Stimulated activated naive CD8-positive, alpha-beta T cell treated with anti-CD3 and anti-CD28 coated beads, Interleukin-15, Interleukin-2, amounts not matched to agents 100 U/mL and 50 U/mL, for 24 hours (primary cell): ENCODE data around the gene PTGR2.
"Not testable (repeated sequence)": the region's sequence is repeated elsewhere in the genome, so short reads cannot be mapped to it uniquely, and the experiment has no call there.

Experiments used
- ATAC-seq: fragments of 150-1000 bp; cut with Tn5 transposase; one replicate; pipeline ENCODE4 v1.10.0; 2021
- DNase-seq: peaks from one replicate; pipeline ENCODE4 v3.0.0; 2021

The PTGR2 gene

GRCh38 chr14:73851567-73852382 lies at the start of gene PTGR2:
Gene PTGR2, plus strand, starts transcription at chr14:73851831. Its CDS starts 7,032 bp downstream, at chr14:73858863.
- ATAC-seq, result peak; percentile 94
- peak; percentile 92 for DNase-seq

DNA sequence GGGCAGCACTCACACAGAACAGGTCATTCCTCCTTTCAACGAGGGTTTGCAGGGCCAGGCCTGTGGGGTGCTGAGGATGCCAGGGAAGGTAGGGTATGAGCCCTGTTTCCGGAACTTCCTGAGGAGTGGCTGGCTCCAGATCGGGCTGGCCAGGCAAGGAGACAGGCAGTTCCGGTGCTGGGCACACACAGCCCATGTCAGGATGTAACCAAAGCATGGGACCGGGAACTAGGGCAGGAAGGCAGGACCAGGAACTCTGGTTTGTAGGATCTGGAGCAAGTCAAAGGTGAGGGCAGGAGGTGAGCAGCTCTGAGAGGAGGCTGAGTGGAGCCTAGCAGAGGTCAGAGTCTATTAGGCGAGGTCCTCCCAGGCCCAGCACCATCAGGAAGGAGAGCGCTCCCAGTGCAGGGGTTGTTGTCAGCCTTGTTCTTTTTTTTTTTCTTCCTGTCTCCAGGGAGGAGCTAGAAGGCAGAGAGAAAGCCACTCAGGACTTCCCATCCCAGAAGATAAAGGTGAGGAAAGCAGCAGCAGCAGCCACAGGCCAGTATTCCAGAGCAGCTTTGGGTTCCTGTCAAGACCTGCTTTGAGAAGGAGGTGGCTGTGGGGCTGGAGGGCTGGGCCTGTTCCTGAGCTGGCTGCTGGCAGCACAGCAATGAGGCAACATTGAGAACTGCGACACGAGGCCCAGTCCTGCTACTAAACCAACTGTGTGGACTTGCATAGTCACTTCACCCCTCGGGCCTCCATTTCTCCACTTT lies 49.0 kb upstream of the PTGR2 start:
- ATAC-seq, result peak; percentile 32
- no peak for DNase-seq

GRCh38 chr14:73804636-73805035 lies 47.0 kb upstream of the PTGR2 start:
- no peak for ATAC-seq
- DNase-seq, result no peak

DNA sequence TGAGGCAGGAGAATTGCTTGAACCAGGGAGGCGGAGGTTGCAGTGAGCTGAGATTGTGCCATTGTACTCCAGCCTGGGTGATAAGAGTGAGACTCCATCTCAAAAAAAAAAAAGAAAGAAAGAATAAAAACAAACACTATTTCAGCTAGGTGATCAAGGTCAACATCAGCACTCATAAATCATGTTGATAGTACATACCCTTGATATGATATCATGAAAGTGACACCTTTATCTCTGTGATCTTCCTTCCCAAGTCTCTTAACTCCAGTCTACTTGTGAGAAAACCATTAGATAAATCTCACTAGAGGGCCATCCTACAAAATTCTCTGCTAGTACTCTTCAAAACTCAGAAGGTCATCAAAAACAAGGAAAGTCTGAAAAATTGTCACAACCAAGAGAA lies 44.2 kb upstream of the PTGR2 start:
- no peak for ATAC-seq
- no peak for DNase-seq

DNA sequence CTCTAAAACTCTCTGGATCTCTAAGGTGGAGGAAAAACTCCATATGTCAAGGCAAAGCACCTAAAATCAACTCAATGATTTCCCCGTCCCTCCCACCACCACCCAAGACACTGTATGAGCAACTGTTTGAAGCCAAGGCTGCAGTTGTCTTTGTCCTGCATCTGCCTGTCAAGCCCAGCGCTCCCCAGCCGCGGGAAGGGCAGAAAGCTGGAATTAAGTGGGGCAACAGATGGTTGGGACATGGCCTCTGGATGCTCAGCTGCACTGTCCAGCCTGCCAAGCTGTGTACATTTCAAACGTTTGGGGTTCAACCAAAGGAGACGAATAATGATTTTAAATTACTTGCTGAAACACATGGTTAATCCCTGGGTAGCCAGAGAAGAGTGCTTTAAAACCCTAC lies 42.2 kb upstream of the PTGR2 start:
- no peak for DNase-seq
- ATAC-seq, result no peak

DNA sequence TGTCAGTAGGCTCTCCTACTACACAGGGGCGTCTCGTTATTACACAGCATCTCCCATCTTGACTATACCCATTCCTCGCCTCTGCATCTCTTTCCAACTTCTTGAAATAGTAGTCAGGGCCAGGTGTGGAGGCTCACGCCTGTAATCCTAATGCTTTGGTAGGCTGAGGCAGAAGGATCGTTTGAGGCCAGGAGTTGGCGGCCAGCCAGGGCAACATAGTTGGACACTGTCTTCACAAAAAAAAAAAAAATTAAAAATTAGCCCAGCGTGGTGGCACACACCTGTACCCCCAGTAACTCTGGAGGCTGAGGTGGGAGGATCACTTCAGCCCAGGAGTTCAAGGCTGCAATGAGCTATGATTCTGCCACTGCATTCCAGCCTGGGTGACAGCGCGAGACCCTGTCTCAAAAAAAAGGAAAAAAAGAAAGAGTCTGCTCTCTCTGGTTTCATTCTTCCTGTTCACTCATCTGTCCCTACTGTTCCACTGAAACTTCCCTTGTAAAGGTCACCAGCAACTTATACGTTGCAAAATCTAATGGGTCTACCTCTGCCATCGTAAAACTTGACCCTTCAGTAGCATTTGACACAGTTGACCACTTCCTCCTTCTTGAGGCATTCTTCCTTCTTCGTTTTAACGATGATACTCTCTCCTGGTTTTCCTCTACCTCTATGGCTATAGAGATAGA lies 41.0 kb upstream of the PTGR2 start:
- ATAC-seq (peak; percentile 59), DNase-seq (no peak)

GRCh38 chr14:73811164-73811503 lies 40.5 kb upstream of the PTGR2 start:
- ATAC-seq, result no peak
- no peak for DNase-seq

DNA sequence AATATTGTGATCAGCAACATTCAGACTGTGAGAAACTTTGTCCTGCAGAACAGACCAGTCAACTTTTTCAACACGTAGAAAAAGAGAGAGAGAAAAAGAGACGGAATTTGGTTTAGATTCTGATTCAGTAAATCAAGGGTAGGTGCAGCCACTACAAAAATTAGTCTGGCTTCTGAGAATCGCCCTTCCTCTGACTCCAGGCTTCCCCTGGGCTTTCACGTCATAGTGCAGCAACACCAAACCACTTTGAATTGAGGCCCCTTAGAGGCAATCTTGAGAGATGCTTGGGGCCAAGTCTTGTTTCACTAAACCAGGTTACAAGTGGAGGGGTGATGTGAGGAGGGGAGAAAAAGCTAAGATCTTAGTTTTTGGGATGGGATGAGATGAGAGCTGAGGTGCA lies 37.5 kb upstream of the PTGR2 start:
- ATAC-seq (peak; percentile 40), DNase-seq (no peak)

GRCh38 chr14:73815849-73816248 lies 35.8 kb upstream of the PTGR2 start:
- DNase-seq (no peak), ATAC-seq (no peak)

- ATAC-seq (no peak), DNase-seq (no peak)
These were observed 35.2 kb upstream of the PTGR2 start for GRCh38 chr14:73816393-73816816.

DNA sequence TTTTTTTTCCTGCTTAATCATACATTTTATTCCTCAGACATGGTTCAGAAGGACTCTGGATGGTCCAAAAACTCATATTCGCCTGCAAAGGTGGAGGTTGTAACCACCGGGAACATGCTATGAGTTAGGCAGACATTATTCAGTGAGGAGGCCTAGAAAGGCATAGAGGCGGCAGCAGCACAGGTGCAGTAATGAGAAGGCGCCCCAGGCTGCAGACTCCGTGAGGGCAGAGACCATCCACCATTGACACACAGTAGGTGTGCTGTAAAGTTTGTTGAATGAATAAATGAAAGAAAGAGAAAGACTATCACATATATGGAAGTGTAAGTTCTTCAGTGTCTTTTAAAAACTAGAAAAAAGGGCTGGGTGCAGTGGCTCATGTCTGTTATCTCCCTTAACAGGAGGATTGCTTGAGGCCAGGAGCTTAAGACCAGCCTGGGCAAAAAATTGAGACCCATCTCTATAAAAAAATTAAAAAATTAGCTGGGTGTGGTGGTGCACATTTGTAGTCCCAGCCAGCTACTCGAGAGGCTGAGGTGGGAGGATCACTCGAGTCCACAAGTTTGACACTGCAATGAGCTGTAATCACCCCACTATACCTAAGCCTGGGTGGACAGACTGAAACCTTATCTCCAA lies 34.5 kb upstream of the PTGR2 start:
- ATAC-seq, result no peak
- no peak for DNase-seq

GRCh38 chr14:73818821-73819220 lies 32.8 kb upstream of the PTGR2 start:
- ATAC-seq, result no peak

GRCh38 chr14:73820631-73821030 lies 31.0 kb upstream of the PTGR2 start:
- no peak for DNase-seq
- no peak for ATAC-seq

More at GRCh38 chr14:73818821-73819220, 32.8 kb upstream of the PTGR2 start:
- no peak for DNase-seq

- no peak for ATAC-seq
- DNase-seq, result no peak
These were observed 28.2 kb upstream of the PTGR2 start for GRCh38 chr14:73823339-73823885.

DNA sequence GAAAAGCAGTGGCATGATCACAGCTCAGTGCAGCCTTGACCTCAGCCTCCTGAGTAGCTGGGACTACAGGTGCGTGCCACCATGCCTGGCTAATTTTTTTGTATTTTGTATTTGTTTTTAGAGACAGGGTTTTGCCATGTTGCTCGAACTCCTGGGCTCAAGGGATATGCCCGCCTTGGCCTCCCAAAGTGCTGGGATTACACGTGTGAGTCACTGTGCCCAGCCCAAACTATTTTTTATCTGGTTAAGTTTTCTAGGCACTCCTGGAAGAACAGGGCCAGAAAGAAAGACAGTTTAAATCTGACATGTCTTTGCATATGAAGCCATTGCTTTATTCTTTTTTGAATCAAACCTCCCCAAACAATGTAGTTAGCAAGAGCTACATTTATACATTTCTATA lies 27.5 kb upstream of the PTGR2 start:
- no peak for DNase-seq
- no peak for ATAC-seq

DNA sequence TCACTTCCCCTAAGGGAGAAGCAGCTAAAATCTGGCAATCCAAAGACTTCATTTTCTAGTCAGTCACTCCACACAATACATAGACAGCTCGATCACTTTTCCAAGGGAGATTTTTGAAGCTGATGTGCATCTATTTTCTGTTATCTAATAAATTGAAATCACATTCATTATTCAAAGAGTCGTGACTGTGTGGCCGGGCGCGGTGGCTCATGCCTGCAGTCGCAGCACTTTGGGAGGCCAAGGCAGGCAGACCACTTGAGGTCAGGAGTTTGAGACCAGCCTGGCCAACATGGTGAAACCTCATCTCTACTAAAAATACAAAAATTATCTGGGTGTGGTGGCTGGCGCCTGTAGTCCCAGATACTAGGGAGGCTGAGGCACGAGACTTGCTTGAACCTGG lies 27.1 kb upstream of the PTGR2 start:
- ATAC-seq (no peak), DNase-seq (no peak)

DNA sequence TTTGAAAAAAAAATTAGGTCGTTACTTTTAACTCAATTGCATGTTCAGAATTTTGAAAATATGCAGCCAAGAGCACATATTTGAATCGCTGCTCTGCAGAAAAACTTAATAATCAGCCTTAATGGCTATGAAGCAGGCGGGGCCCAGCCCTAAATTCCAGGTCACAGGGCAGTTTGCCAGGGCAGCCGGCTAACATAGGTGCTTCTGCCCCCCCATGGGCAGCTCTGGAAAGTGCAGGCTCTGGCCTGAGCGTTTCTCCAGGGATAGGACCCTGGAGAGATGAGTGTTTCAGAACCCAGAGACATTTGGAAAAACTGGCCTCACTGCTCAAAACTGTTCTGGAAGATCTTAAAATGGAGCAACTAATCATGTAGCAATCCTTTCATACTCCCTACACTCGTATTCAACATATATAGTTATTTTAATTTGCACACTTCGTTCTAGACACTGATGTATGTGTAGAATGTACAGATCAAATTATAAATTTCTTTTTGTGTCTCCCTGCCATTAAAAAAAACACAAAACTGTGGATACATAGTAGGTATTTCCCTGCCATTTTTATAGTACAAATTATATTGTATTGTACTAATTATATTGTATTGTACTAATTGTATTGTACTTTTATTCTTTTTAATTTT lies 26.0 kb upstream of the PTGR2 start:
- ATAC-seq, result peak; percentile 90
- peak; percentile 84 for DNase-seq

- not testable (repeated sequence) for DNase-seq, ATAC-seq
These were observed 24.4 kb upstream of the PTGR2 start for GRCh38 chr14:73827190-73827589.

DNA sequence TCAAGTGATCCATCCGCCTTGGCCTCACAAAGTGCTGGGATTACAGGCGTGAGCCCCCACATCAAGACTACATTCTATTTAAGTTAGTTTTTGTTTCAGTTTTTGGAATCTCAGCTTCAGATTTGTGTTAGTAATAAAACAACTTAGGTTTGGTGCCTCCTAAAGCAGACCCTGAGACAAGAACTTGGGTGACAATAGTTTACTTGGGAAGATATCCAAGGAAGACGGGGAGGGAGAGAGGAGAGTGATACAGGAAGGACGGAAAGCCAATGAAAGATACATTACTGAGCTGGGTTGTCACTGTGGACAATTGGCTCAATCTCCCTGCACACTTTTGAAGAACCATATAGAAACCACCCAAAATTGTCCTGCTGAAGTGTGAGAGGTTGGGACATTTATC lies 22.6 kb upstream of the PTGR2 start:
- DNase-seq (no peak), ATAC-seq (no peak)

GRCh38 chr14:73829526-73830431 lies 21.9 kb upstream of the PTGR2 start:
- ATAC-seq (peak; percentile 74), DNase-seq (peak; percentile 49)

GRCh38 chr14:73833034-73833433 lies 18.6 kb upstream of the PTGR2 start:
- ATAC-seq, result no peak
- no peak for DNase-seq
